Measurements from ENCODE around the gene PXDC1.

The PXDC1 gene

GRCh38 chr6:3707024-3707423 is 44.5 kb downstream of the PXDC1 start:
- CTCF ChIA-PET = interaction anchor here (1.7 to 1.8 kb wide), 2 partner anchors 8 to 12 kb away, joined by 4 read pairs; no protein-coding TSS in a partner anchor
- POLR2A ChIA-PET = no interaction called here
- DNase-seq (ENCODE audit: extremely low spot score) = no peak

GRCh38 chr6:3706547-3706946 is 45.0 kb downstream of the PXDC1 start:
- ChIA-PET CTCF (interaction anchor here (1.7 to 1.8 kb wide), 2 partner anchors 8 to 11 kb away, joined by 4 read pairs; no protein-coding TSS in a partner anchor), POLR2A (no interaction called here)
- DNase-seq (ENCODE audit: extremely low spot score) = no peak
- no peak for TF ChIP-seq CTCF (IDR thresholded peaks at IDR 0.05; ENCODE audit: control extremely low read depth, extremely low read depth, low read depth, missing control alignments)

More at GRCh38 chr6:3707024-3707423, 44.5 kb downstream of the PXDC1 start:
- TF ChIP-seq CTCF (IDR thresholded peaks at IDR 0.05; ENCODE audit: control extremely low read depth, extremely low read depth, low read depth, missing control alignments) = no peak

GRCh38 chr6:3701631-3702030 is 49.9 kb downstream of the PXDC1 start:
- ChIA-PET CTCF (interaction anchor here (1.0 to 3.0 kb wide), 3 partner anchors 8 to 40 kb away, joined by 3 to 12 read pairs (median 3); no protein-coding TSS in a partner anchor), POLR2A (no interaction called here)
- no peak for DNase-seq (ENCODE audit: extremely low spot score)
- TF ChIP-seq CTCF (IDR thresholded peaks at IDR 0.05; ENCODE audit: control extremely low read depth, extremely low read depth, low read depth, missing control alignments) = no peak

GRCh38 chr6:3699231-3699630 is 52.3 kb downstream of the PXDC1 start:
- ChIA-PET POLR2A (no interaction called here), CTCF (interaction anchor here (1.1 kb wide), 1 partner anchor 8 kb away, joined by 4 read pairs; no protein-coding TSS in a partner anchor)
- no peak for TF ChIP-seq CTCF (IDR thresholded peaks at IDR 0.05; ENCODE audit: control extremely low read depth, extremely low read depth, low read depth, missing control alignments)
- DNase-seq (ENCODE audit: extremely low spot score) = no peak

- DNase-seq (ENCODE audit: extremely low spot score) = no peak
- POLR2A ChIA-PET = no interaction called here
- TF ChIP-seq CTCF (IDR thresholded peaks at IDR 0.05; ENCODE audit: control extremely low read depth, extremely low read depth, low read depth, missing control alignments) = no peak
- CTCF ChIA-PET = no interaction called here
Observed at GRCh38 chr6:3698021-3698420, 53.5 kb downstream of the PXDC1 start.

- ChIA-PET POLR2A (no interaction called here), CTCF (no interaction called here)
- DNase-seq (ENCODE audit: extremely low spot score) = no peak
- no peak for TF ChIP-seq CTCF (IDR thresholded peaks at IDR 0.05; ENCODE audit: control extremely low read depth, extremely low read depth, low read depth, missing control alignments)
Observed at GRCh38 chr6:3697609-3698008, 53.9 kb downstream of the PXDC1 start.

Measured in GM10248 (cell line).